T follicular helper cell (primary cell): ENCODE results near the gene NOL9.
"Not testable (repeated sequence)": the region's sequence is repeated elsewhere in the genome, so short reads cannot be mapped to it uniquely, and the experiment has no call there.

ENCODE experiments used
- DNase-seq: peaks from one replicate; pipeline ENCODE4 v3.0.0-alpha.2; 2020; ENCODE audit warnings: low read depth

Gene NOL9

DNA sequence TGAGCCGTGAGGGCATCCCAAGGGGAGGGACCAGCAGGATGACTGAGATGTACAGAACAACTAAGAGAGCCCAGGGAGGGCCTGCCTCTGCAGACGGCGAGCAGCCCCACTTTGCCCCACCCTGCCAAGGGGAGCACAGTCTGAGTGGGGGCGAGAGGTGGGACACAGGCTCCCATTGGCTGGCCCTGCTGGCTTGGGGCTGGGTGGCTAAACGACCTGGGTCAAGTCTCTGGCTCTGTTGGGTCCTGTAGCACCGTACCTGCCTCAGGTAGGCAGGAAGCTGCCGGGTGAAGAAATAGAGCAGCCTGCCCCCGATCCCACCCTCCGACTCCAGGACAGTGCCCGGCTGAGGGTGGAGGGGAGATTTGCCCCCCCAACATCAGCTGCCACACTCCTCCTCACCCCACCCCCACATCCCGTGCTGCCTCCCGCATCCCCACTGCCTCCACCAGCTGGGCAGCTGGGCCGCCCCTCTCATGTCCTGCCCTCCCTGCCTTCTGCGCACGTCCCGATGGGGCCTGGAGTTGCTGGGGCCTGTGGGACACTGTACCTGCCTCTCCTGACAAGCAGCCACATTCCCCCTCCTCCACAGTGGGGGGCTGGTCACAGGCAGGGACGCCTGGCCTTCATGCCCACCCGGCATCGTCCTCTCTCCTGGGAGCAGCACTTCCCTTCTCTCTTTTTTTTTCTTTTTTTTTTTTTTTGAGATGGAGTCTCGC is 50.3 kb downstream of the NOL9 start:
- no peak for DNase-seq

DNA sequence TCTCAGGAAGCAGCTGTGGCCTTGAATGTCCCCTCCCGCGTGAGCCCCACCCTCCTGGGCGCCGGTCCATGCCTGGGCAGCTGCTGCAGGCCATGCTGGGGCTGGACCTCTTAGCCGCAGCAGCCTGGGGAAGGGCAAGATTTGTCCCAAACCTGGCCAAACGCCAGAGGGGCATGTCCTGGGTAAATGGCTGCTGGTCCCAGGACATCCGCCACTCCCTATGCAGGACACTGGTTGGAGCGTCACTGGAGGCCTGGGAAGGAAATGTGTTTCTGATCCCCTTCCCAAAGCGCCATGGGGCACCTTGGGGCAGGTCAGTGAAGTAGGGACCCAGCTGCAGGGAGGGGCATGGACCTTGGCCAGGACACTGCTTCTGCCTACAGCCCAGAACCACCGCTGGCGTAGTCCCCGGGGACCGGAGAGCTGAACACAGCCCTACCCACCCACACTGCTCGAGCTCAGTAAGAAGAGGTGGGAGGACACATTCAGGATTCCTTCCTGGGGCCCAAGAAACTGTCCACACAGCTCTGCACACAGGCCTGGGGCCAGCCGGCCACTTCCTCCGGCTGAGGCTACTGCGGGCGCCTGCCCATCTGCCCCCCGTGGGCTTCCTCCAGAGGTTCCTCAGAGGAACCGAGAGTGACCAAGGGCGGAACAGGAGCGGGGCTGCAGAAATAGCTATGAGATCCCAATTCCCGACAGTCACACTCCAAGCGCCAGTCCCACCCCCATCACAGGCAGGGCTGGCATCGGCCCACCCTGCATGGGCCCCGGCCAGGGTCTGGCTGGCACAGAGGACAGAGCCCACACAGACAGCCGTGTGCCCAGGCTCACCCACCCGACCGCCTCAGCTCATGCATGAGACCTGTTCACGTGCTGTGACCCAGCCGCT is 52.1 kb downstream of the NOL9 start:
- no peak for DNase-seq

DNA sequence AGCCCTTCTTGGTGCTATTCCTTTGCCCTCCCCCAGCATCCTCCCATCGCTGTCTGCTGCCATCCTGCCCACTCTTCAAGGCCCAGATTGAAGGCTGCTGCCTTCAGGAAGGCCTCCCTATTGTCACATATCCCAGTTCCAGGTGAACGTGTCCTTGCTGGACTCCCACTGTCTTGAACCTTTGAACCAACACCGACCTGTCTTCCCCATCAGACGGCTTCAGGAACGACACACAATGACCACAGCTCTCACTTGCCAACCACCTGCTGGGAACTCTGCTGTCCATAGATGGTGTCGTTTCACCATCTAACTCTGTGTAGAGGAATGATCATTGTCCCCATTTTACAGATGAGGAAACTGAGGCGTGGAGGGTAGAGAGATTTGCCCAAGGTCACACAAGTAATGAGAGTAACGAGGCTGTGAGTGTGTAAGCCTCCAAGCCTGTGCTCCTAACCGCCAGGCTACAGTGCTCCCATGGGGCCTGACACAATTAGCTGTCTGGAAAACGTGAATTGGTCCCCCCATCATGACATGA is 53.0 kb downstream of the NOL9 start:
- no peak for DNase-seq

DNA sequence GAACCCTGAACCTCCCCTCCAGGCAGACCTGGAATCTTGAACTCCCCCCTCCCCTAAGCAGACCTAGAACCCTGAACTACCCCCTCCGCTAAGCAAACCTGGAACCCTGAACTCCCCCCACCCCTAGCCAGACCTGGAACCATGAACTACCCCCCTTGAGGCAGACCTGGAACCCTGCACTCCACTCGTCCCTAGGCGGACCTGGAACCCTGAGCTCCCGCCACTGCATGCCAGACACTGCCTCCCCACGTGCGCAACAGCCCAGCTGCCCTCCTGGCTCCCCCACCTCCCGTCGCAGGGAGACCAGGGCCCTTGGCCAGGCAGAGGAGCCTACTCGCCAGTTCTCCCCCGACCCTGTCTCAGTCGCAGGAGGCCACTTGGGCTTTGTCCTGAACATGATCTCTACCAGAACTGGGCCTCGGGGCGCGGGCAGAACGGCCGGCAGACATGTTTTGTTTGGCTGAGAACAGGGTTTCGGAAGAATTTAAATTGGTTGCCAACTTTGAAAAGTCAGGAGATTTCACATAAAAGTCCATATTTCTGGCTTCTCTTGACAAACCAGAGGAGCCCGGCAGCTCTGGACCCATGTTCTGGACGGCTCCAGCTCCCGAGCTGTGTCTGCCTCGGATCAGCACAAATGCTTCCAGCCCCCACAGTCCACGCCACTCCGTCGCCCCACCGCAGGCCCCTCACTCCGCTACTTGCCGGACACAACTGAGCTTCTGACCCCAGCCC is 53.6 kb downstream of the NOL9 start:
- DNase-seq, result no peak

DNA sequence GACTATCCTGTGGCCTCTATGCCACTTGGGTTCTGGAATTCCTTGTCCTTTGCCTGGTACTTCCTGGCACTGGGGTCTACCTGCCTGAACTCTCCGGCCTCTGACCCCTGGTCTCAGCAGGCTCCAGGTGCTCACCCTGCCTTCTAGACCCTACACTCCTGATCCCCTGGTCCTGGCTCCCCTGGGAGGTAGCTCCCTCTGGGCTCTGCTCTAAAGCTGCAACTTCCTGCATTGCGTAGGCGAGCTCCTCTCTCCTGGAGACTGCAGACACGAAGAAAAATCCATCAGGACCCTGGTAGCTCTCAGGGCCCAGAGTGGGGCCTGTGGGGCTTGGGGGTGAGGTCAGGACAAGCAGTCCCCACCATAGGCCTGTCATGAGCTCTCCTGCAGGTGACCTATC is 55.0 kb downstream of the NOL9 start:
- no peak for DNase-seq

DNA sequence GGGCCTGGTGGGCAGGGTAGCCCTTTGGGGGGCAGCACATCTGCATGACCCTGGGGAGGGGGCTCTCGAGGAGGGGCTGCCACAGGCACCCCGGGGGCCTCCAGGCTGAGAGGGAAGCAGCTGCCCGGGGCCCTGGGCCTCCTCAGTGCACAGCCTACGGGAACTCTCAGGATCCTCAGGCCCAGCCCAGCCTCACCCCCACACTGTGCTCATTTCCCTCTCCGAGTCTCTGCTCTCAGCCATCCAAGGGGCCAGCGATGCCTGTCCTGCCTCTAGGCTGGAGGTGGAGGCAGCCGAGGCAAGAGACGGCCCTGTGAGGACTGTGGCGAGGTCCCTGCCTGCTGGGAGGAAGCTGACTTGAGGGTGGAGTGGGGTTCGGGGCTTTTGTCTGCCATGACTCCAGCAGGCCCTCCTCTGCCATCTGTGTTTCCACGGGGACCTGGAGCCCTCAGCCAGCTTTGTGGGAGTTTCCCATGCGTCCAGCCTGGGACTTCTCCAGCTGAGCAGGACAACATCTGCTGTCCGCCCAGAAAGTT is 55.7 kb downstream of the NOL9 start:
- no peak for DNase-seq

DNA sequence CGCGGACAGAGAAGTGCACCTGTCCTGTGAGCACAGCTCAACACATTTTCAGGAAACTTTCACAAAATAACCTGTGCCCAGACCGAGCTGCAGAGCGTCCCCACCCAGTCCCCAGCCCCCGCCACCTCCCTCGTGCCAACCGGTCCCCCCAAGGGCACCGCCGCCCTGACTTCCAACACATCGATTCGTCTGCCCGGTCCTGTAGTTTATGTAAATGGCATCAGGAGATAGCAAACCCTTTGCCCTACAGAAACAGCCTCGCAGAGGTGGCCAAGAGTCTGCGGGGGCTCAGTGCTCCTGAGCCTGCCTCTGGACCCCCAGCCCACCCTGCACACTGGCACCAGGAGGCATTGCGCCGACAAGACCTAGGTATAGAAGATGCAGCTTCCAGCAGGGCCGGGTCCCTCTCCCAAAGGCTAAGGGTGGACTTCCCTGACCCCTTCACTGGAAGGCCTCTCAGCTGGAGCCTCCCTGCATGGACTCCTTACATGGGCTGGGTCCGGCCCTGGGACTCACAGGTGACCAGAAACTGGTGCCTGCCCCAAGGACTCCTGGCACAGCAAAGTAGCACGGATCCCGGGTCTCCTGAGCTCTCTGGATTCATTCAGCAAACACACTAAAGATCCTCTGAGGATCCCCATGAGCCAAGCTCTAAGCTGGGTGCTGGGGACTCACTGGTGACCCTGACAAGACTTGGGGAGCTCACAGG is 56.3 kb downstream of the NOL9 start:
- DNase-seq, result no peak

DNA sequence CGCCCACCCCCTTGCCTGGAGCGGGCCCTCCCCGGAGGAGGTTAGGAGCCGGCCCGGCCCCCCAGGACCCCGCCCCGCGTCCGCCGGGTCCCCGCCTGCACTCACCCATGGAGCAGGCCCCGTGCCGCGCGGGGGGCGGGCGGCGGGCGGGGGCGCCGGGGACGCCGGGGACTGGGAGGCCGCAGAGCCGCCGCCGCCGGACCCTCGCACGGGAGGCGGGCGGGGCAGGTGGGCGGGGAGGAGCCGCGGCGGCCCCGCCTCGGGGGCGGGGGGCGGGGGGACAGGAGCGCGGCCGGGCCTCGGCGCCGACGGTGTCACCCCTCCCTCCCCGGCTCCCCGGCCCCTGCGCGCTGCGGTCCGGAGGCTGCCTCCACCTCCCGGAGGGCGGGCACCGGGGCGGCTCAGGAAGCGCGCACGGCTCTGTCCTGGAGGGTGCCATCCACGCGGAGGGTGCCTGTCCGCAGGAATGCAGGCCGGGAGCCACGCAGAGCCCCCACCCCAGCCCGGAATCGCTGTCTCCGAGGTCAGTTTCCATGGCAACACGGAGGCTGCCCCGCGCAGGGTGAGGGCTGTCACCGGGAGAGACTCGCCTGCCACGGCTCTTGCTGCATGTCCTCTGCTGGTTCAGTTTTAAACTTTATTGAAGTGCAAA is 57.0 kb downstream of the NOL9 start:
- peak; percentile 33 for DNase-seq

DNA sequence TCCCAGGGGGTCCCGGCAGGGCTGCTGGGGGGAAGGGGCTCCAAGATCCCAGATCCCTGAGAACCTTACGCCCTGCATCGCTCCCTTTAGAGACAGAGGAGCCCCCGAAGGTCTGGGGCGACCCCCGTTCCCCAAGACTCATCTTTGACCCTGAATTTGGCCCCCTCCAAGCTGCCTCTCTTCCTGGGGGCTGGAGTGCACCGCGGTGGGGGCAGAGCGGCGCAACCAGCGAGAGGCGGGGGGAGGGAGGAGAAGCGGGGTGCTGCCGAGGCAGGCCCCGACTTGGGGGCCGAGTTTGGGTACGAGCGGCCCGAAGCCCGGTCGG is 57.5 kb downstream of the NOL9 start:
- no peak for DNase-seq

DNA sequence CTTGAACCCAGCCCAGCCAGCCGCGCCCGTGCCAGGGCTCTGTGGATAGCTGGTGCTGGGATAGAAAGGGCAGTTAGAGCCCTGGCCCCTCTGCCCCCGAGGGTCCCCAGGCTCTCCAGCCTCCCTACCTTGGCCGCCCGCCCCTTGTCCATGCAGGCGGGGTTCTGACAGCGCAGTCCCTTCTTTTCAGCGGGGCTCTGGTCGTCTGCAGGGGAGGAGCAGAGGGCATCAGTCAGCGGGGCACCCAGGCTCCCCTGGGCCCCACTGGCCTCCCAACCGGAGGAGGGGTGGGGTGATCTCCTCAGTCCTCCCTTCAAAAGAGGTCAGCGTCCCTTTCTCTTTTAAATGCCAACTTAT is 58.0 kb downstream of the NOL9 start:
- DNase-seq, result no peak

DNA sequence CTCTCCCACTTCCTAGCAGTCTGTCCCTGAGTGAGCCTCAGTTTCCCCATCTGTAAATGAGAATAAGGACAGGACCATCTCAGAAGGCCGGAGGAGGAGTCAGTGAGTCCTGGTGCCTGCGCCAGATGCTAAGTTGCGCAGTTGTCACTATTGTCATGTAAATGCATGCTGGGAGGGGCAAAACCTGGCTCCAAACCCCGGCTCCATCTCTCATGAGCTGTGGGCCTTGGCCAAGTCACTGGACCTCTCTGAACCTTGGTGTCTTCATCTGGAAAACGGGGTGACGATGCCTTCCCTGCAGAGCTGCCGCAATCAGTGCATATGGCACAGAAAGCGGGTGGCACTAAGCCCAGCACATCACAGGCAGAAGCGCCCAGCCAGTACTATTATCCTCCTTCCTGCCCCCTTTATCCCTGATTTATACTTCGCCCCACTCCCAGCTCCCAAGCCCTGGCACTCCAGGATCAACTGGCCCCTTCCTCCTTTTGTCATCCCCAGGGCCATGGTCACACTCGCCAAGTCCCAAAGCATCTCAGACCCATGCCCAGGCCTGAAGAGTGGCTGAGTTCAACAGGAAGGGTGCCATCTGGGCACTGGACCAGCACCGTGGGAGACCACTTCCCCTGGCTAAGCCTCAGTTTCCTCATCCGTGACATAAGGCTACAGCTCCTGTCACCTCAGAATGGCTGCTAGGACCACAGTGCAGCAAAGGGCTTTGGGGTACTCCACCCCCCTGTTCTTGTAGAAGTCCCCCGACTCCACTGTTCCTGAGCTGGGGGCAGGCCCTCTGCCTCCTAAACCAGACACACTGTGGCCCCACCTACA is 58.6 kb downstream of the NOL9 start:
- DNase-seq, result no peak

DNA sequence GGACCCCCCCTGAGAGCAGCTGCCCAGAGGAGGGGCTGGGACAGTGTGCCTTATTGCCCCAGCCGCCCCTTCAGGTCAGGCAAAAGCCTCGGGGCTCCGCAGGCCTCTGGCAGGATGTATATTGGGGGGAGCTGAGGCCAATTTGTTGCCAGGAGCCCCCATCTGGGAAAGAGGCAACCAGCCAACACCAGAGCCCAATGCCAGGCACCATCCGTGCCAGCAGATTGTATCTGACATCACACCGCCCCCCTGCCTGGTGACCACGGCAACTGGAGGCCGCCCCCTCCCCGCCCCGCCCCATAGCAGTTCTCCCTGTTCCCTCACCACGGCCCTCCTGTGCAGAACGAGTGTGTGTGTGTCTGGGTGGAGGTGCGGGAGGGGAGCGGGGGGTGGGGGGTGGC is 59.3 kb downstream of the NOL9 start:
- no peak for DNase-seq

DNA sequence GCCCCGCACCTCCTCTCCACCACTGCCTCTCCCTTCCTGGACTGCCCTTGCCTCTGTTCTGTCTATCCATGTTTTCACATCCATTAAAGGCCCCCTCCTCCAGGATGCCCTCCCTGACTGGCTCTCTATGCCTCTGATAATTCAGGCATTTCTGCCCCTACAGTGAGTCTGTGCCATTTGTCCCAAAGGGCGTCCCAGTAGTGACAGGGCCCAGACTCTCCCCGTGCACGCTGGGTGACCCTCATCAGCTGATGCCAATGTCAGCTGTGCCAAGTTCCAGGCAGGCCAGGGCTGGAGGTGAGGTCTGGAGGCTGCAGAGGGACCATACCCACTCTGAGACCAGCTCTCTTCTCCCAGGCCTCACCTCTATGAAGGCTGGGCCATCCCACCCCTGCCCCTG is 59.7 kb downstream of the NOL9 start:
- DNase-seq, result no peak

DNA sequence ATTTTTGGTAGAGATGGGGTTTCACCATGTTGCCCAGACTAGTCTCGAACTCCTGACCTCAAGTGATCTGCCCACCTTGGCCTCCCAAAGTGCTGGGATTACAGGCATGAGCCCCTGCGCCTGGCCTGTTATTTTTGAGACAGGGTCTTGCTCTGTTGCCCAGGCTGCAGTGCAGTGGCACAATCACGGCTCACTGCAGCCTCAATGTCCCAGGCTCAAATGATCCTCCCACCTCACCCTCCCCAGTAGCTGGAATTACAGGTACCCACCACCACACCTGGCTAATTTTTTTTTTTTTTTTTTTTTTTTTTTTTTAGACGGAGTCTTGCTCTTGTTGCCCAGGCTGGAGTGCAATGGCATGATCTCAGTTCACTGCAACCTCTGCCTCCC is 60.5 kb downstream of the NOL9 start:
- DNase-seq, result not testable (repeated sequence)

DNA sequence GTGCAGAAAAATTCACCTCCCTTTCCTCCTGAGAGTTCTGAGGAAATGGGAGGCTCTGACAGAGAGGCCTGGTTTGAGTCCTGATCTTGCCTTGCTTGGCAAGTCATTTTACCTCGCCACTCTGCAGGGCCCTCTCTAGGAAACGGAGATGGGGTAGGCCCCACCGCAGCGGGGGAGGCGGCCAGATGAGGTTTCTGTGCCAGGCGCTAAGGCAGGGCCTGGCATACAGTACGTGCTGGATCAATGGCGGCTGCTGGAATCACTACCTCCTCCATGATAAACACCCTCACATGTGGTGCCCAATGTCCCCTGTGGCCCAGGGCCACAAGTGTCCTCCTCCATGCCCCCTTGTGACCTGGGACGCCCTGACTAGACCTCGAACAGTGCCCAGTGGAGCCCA is 62.3 kb downstream of the NOL9 start:
- no peak for DNase-seq

DNA sequence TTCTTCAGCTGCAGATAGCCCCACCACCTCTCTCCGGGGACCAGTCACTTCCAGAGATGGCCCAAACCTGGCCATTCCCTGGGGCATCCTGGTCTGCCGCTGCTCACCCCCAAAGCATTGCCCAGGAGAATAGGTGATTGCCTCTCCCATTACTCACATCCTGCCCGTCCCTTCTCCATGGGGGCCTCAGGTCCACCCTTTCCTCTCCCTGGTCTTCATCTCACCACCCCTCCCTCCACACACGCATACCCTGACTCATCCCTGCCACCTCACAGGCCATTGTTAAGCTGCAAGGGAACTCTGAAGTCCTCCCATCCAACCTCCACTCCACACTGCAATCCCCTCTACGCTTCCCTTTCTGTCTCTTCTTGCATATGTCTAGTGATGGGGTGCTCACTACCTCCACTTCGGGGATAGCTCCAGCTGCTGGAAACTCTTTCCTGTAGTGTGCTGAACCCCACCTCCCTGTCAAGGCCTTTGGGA is 62.8 kb downstream of the NOL9 start, which contains the start of gene PLEKHG5:
Gene PLEKHG5, minus strand, starts transcription at position 188 of the 483 bp plus-strand sequence. CDS start 14,096 bp downstream, outside the sequence.
- DNase-seq, result no peak

DNA sequence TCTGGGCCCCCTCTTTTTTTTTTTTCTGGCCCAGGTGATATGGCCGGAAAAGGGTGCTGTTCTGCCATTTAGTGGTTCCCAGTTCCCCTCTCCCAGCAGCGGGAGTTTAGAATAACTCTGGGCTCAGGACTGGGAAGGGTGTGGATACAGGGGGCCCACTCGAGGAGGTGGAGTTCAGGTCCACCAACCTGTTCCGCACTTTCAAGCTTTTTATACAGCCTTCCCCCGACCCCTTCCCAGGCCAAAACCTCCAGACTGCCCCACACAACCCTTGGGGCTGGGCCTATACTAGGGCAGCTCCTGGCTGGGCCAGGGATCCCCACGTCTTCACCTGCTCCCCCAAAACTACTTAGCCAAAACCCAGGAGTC is 63.2 kb downstream of the NOL9 start:
- DNase-seq, result no peak

DNA sequence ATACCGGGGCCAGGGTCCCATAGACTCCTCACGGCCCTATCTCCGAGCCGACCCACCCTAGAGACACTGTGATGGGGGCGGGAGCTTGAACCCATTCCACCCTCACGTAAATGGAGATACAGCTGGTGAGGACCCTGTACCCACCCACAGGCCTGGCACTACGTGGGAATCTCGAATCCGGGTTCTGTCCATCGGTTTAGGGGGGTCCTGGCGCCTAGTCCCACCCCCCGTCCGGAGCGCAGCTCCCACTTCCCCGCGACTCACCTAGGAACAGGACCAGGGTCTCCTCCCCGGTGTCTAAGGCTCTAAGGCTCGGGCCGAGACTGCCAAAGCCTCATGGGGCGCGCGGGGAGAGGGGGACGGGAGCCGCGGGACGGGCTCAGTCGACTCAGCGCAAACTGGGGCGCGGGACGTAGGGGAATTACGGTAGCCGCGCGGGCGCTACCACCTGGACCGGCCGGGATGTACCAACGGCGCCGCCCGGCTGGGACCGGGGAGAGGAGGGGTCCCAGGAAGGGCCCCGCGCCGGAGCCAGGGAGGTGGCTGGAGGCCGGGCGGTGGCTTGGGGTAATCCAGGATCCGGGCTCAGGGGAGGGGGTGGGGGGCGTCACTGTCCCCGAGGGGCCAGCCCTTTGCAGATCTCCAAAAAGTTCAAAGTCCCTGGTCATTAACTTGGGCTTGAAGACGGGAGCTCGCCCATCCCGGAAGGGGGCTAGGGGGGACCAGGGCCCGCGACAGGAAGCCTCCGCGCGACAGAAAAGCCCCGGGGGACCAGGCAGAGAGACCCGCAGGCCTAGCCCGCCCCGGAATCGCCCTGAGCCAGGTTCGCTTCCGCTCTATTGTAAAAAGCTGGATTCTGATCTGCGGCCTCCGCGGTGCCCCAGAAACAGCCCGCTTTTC is 63.9 kb downstream of the NOL9 start:
- DNase-seq, result no peak

DNA sequence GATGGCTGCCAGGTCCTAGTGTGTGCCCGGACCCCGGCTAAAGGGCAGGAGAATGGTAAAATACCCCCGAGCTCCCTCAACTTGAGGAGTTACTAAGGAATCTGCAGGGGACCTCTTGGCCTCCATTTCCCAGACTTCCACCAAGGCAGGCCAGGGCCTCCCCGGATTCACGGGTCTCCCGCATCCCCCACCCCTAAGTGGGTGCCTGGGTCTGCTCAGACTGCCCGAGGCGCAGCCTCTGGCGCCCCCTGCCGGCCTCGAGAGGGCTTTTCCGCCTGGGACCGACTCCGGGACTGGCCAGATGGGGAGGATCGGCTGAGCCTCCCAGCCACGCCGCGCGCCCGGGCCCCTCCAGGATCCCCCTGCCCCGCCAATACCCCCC is 64.5 kb downstream of the NOL9 start:
- DNase-seq, result peak; percentile 59
